Activated effector memory CD4-positive, alpha-beta T cell treated with anti-CD3 and anti-CD28 coated beads, Interleukin-2, amount 50 U/mL, for 16 hours (primary cell): Measurements from ENCODE around the gene ATP8A2.

Source experiments
- DNase-seq: peaks from one replicate; pipeline ENCODE4 v3.0.0-alpha.2; 2020

ATP8A2 gene

GRCh38 chr13:25645681-25646080 lies 273.9 kb downstream of the ATP8A2 start:
- DNase-seq: no peak

- no peak for DNase-seq
Measured at GRCh38 chr13:25649001-25649633, 277.3 kb downstream of the ATP8A2 start.

- no peak for DNase-seq
Measured at GRCh38 chr13:25652764-25653163, 281.0 kb downstream of the ATP8A2 start.

GRCh38 chr13:25654322-25654721 lies 282.5 kb downstream of the ATP8A2 start:
- no peak for DNase-seq

- no peak for DNase-seq
Measured at GRCh38 chr13:25657157-25657556, 285.4 kb downstream of the ATP8A2 start.

GRCh38 chr13:25659091-25659795 lies 287.5 kb downstream of the ATP8A2 start:
- DNase-seq: no peak

GRCh38 chr13:25660996-25661395 lies 289.2 kb downstream of the ATP8A2 start:
- no peak for DNase-seq

GRCh38 chr13:25662516-25662915 lies 290.7 kb downstream of the ATP8A2 start:
- no peak for DNase-seq

- DNase-seq: no peak
Measured at GRCh38 chr13:25668345-25668744, 296.6 kb downstream of the ATP8A2 start.

- no peak for DNase-seq
Measured at GRCh38 chr13:25673711-25674110, 301.9 kb downstream of the ATP8A2 start.

GRCh38 chr13:25674371-25674770 lies 302.6 kb downstream of the ATP8A2 start:
- DNase-seq: no peak

GRCh38 chr13:25675060-25675459 lies 303.3 kb downstream of the ATP8A2 start:
- DNase-seq: no peak

- no peak for DNase-seq
Measured at GRCh38 chr13:25677956-25678355, 306.2 kb downstream of the ATP8A2 start.

- DNase-seq: no peak
Measured at GRCh38 chr13:25678398-25678797, 306.6 kb downstream of the ATP8A2 start.

- DNase-seq: no peak
Measured at GRCh38 chr13:25679159-25679558, 307.4 kb downstream of the ATP8A2 start.

- no peak for DNase-seq
Measured at GRCh38 chr13:25679936-25680335, 308.2 kb downstream of the ATP8A2 start.

- DNase-seq: no peak
Measured at GRCh38 chr13:25682276-25682675, 310.5 kb downstream of the ATP8A2 start.

- no peak for DNase-seq
Measured at GRCh38 chr13:25683056-25683455, 311.3 kb downstream of the ATP8A2 start.

GRCh38 chr13:25683662-25684370 lies 312.0 kb downstream of the ATP8A2 start:
- DNase-seq: no peak

GRCh38 chr13:25684491-25684890 lies 312.7 kb downstream of the ATP8A2 start:
- DNase-seq: no peak

- DNase-seq: no peak
Measured at GRCh38 chr13:25686831-25687470, 315.2 kb downstream of the ATP8A2 start.

- DNase-seq: no peak
Measured at GRCh38 chr13:25687471-25688225, 315.9 kb downstream of the ATP8A2 start.

- DNase-seq: no peak
Measured at GRCh38 chr13:25688536-25688935, 316.8 kb downstream of the ATP8A2 start.
